ENCODE data around the gene HLA-DRB1. TPM values are rescaled to one million over a fixed set of nuclear protein-coding genes. Genes with fewer than 3 reads are reported as not detected.

Gene HLA-DRB1
- total and polyA plus RNA-seq, 9 donors: 16.4 to 136 (median 62.1) TPM

DNA sequence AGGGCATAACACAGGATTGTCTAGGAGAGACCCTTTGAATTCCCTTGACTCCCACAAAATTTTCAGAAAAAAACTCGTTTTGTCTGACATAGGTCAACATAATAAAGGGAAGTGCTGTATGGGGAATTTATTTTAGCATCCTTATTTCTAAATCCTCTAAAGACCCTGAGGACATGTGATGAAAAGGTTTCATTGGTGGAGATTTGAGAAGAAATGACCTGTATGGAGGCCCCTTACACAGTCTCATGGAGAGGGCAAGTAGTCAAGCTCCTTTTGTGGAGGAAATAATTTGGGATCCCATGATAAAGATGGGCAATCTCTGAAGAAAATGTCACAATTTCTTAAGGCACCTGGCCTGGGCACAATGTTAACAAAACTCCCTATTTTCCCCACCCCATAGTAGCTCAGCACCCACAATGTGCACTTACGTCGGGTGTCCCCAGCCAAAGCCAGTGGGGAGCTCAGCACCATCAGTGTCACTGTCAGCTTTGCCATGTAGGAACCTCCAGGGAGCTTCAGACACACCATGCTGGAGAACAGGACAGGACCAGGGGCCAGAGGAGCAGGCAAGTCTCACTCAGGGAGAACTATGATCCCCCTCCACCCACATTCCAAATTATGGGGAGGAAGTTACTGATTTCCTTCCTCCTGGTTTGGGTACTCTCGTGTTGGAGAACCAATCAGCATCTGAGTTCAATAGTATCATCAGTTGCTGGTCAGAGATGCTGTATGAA, 59.8 kb downstream of the HLA-DRB1 start, which contains the start of gene HLA-DRB5:
Gene HLA-DRB5 (minus strand): TSS at position 591 of the 734 bp plus-strand sequence. CDS start 63 bp downstream, at position 528.
- Histone ChIP-seq H3K36me3 (no peaks in the 10 kb centered on the region), H3K9me3 (no peaks in the 10 kb centered on the region), H3K4me1 (ENCODE audit: insufficient read depth) (no peaks in the 10 kb centered on the region), H3K4me3 (no peak within 1 kb of the TSS), H3K27me3 (no peaks in the 10 kb centered on the region), H3K27ac (no peak within 1 kb of the TSS)
- peak in 1 of 5 donors; percentile 8 for DNase-seq
- TF ChIP-seq POLR2A (IDR thresholded peaks at IDR 0.05) (no peak), EP300 (IDR thresholded peaks at IDR 0.05) (no peak)
- TF ChIP-seq, protein P1, sequence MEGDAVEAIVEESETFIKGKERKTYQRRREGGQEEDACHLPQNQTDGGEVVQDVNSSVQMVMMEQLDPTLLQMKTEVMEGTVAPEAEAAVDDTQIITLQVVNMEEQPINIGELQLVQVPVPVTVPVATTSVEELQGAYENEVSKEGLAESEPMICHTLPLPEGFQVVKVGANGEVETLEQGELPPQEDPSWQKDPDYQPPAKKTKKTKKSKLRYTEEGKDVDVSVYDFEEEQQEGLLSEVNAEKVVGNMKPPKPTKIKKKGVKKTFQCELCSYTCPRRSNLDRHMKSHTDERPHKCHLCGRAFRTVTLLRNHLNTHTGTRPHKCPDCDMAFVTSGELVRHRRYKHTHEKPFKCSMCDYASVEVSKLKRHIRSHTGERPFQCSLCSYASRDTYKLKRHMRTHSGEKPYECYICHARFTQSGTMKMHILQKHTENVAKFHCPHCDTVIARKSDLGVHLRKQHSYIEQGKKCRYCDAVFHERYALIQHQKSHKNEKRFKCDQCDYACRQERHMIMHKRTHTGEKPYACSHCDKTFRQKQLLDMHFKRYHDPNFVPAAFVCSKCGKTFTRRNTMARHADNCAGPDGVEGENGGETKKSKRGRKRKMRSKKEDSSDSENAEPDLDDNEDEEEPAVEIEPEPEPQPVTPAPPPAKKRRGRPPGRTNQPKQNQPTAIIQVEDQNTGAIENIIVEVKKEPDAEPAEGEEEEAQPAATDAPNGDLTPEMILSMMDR (IDR thresholded peaks at IDR 0.05): no peak
- 4 to 26% (median 22%) methylated on average over 3 to 4 of the region's 4 CpGs for WGBS, 3 donors
- intact Hi-C loops (cut with DNase I): loop anchor here in 1 of 4 donors (10.0 kb wide), 1 partner anchor 55 kb away; the partner anchor contains the start of gene HLA-DRB1

Small RNA genes within 50 kb of the gene (small RNA-seq; reads per million reads assigned to genes)
- gene RNU1-61P: not detected

Other genes with a start within 250 kb of the HLA-DRB1 start
- not detected for gene TSBP1, start 217.9 kb downstream of the HLA-DRB1 start, total RNA-seq
- not detected for gene TSBP1, start 217.9 kb downstream of the HLA-DRB1 start, polyA plus RNA-seq
- gene BTNL2, start 182.7 kb downstream of the HLA-DRB1 start, total RNA-seq: not detected
- gene BTNL2, start 182.7 kb downstream of the HLA-DRB1 start, polyA plus RNA-seq: not detected
- 100 to 1,000 TPM in 5 of 7 donors, 10 to 100 TPM in 2; 19.5 to 262 (median 130) TPM for gene HLA-DRA, start 150.0 kb downstream of the HLA-DRB1 start, total RNA-seq
- 1,000 to 10,000 TPM in 1 of 2 donors, 100 to 1,000 TPM in 1; 118 to 1,131 TPM for gene HLA-DRA, start 150.0 kb downstream of the HLA-DRB1 start, polyA plus RNA-seq
- 100 to 1,000 TPM in 1 of 7 donors, 10 to 100 TPM in 4, under 1 TPM in 2; 0.72 to 113 (median 16.5) TPM for gene HLA-DRB5, start 59.6 kb downstream of the HLA-DRB1 start, total RNA-seq
- gene HLA-DRB5, start 59.6 kb downstream of the HLA-DRB1 start, polyA plus RNA-seq: 10 to 100 TPM in 1 of 2 donors, under 1 TPM in 1; 0.41 to 61.4 TPM
- 10 to 100 TPM in 4 of 7 donors, 1 to 10 TPM in 2, under 1 TPM in 1; 0.72 to 20.9 (median 10.1) TPM for gene HLA-DQA1, start 47.6 kb upstream of the HLA-DRB1 start, total RNA-seq
- gene HLA-DQA1, start 47.6 kb upstream of the HLA-DRB1 start, polyA plus RNA-seq: 10 to 100 TPM; 10.8 to 44.8 TPM
- 10 to 100 TPM in 3 of 7 donors, 1 to 10 TPM in 3, under 1 TPM in 1; 0.36 to 22.2 (median 7.7) TPM for gene HLA-DQB1, start 76.8 kb upstream of the HLA-DRB1 start, total RNA-seq
- 10 to 100 TPM in 1 of 2 donors, 1 to 10 TPM in 1; 2.5 to 28.5 TPM for gene HLA-DQB1, start 76.8 kb upstream of the HLA-DRB1 start, polyA plus RNA-seq
- 1 to 10 TPM in 2 of 7 donors, under 1 TPM in 2, not detected in 3; 0.66 to 4.4 (median 1.2) TPM for gene HLA-DQA2, start 151.5 kb upstream of the HLA-DRB1 start, total RNA-seq
- 10 to 100 TPM in 1 of 2 donors, not detected in 1; 29.3 TPM for gene HLA-DQA2, start 151.5 kb upstream of the HLA-DRB1 start, polyA plus RNA-seq
- 1 to 10 TPM in 2 of 7 donors, under 1 TPM in 3, not detected in 2; 0.33 to 3.7 (median 0.66) TPM for gene HLA-DQB2, start 173.7 kb upstream of the HLA-DRB1 start, total RNA-seq
- gene HLA-DQB2, start 173.7 kb upstream of the HLA-DRB1 start, polyA plus RNA-seq: 1 to 10 TPM in 1 of 2 donors, not detected in 1; 3.1 TPM
- gene HLA-DOB, start 227.2 kb upstream of the HLA-DRB1 start, total RNA-seq: 1 to 10 TPM in 2 of 7 donors, under 1 TPM in 4, not detected in 1; 0.28 to 4.6 (median 0.73) TPM
- 1 to 10 TPM in 1 of 2 donors, under 1 TPM in 1; 0.24 to 1.6 TPM for gene HLA-DOB, start 227.2 kb upstream of the HLA-DRB1 start, polyA plus RNA-seq
- gene TAP2, start 248.9 kb upstream of the HLA-DRB1 start, total RNA-seq: 10 to 100 TPM in 6 of 7 donors, 1 to 10 TPM in 1; 8.9 to 23.8 (median 18.6) TPM
- gene TAP2, start 248.9 kb upstream of the HLA-DRB1 start, polyA plus RNA-seq: 10 to 100 TPM; 13.9 to 16.5 TPM